Heart right ventricle (tissue), 16 donors: ENCODE results near the gene CCDC80. TPM values are rescaled to one million over a fixed set of nuclear protein-coding genes. Genes with fewer than 3 reads are reported as not detected.

ENCODE experiments used
- ATAC-seq, 8 donors: fragments of 200-7000 bp; cut with Tn5 transposase; one replicate each; pipeline ENCODE4 v1.9.1; 2020; ENCODE audit warnings: mild to moderate bottlenecking in 8 of 8, moderate library complexity in 8 of 8, moderate number of reproducible peaks in 1 of 8
- DNase-seq, 2 donors: peaks; one replicate each; pipeline ENCODE4 v3.0.0-alpha.2; 2020
- H3K27ac ChIP-seq, 10 donors: fragments of 200-600 bp; sonication (generic) in 2 of 10; one replicate each; pipeline versions ENCODE4 v1.5.0 to v1.8.0; 2020 to 2022; ENCODE audit warnings: mild to moderate bottlenecking in 3 of 10
- H3K27me3 ChIP-seq, 7 donors: fragments of 200-600 bp; one replicate each; pipeline ENCODE4 v1.8.0; 2021 to 2022; ENCODE audit warnings: mild to moderate bottlenecking in 2 of 7
- H3K36me3 ChIP-seq, 9 donors: fragments of 200-600 bp; sonication (generic) in 1 of 9; one replicate each; pipeline versions ENCODE4 v1.5.0 to v1.8.0; 2020 to 2022; ENCODE audit warnings: mild to moderate bottlenecking in 2 of 9
- H3K4me1 ChIP-seq, 9 donors: fragments of 200-600 bp; sonication (generic) in 1 of 9; one replicate each; pipeline versions ENCODE4 v1.5.0 to v1.8.0; 2020 to 2022; ENCODE audit warnings: mild to moderate bottlenecking in 4 of 9
- H3K4me3 ChIP-seq, 10 donors: fragments of 200-600 bp; sonication (generic) in 2 of 10; one replicate each; pipeline versions ENCODE4 v1.5.0 to v1.8.0; 2020 to 2022; ENCODE audit warnings: mild to moderate bottlenecking in 7 of 10, moderate library complexity in 2 of 10
- H3K9me3 ChIP-seq, 11 donors: fragments of 200-600 bp in 10 of 11; sonication (generic) in 2 of 11; one replicate each; pipeline versions ENCODE4 v1.5.0 to v1.8.0; 2013 to 2022; ENCODE audit warnings: mild to moderate bottlenecking in 2 of 11, control low read depth in 1 of 11, moderate library complexity in 1 of 11
- WGBS, 2 donors: extraction: QIAGEN DNeasy Blood & Tissue Kit; methylation state at CpG; one replicate each; pipeline ENCODE4 v1.1.7; 2013; ENCODE audit warnings: inconsistent platforms in 1 of 2; 5-methylcytosine and 5-hydroxymethylcytosine counted together
- intact Hi-C, 10 donors: fragments of 100-400 bp; cut with DNase I; formaldehyde crosslinking; loops; one replicate each; pipeline versions ENCODE4 v1.11.1 to v1.14.2; 2022
- polyA plus RNA-seq, 2 donors: library from polyadenylated mRNA; stranded (reverse); fragments of 200-250 nt; gene quantifications; one replicate each; pipeline ENCODE4 v1.2.3, GENCODE V29; 2013
- total RNA-seq, 10 donors: library from RNA; stranded (reverse); fragmentation: NEBNext Ultra II Directional in 3 of 10; extraction: Animal tissue kit (Norgen Biotek cat#: 25700) in 3 of 10; gene quantifications; one replicate each; pipeline versions ENCODE4 v1.2.1 to v1.2.4, GENCODE V29; 2021 to 2023
- TF ChIP-seq, protein P1 (sequence below), 9 donors: fragments of 200-600 bp; sonication (generic) in 2 of 9; IDR thresholded peaks; one replicate each; pipeline versions ENCODE4 v1.5.0 to v1.8.0; 2021 to 2022; ENCODE audit warnings: antibody characterized with exemption in 9 of 9, mild to moderate bottlenecking in 5 of 9, moderate library complexity in 1 of 9
- donor health status: Arrhythmogenic right ventricular cardiomyopathy.
- donor health status: ischemic (EF 13 %, LVEDD 7.1; RV severe dilation, severe dysfunction).
- donor health status: healthy with polysubstance abuse.
- donor health status: DM: no; HTN: yes; CAD: no.
- donor health status: DM: no; HTN: no; CAD: no.
- donor health status: ischemic (EF 25% LVEDD 6.9; RV normal size, moderate dysfunction).
- donor health status: ischemic (EF 25% LVEDD 5.7; RV mildly dilated, moderate dysfunction).
- donor health status: healthy.
- donor health status: DM: yes; HTN: yes; CAD: no.
- donor health status: Ischemic cardiomyopathy.
- donor health status: ischemic (EF 35%, LVEDD 5.7; RV mildly dilated, moderate dysfunction).
- donor health status: nonischemic (EF 11% LVEDD 7.7; RV severe dilation, severe dysfunction).
- donor health status: DM: yes; HTN: yes; CAD: no.
- donor health status: PGD.
- donor health status: ischemic (EF 29% LVEDD 5.4; RV normal size, mild dysfunction).
- donor health status: nonischemic (EF 23%, LVEDD 6.1; RV moderate dilation, normal function).

Gene CCDC80
- total and polyA plus RNA-seq, 12 donors = 19.8 to 223 (median 87.1) TPM

DNA sequence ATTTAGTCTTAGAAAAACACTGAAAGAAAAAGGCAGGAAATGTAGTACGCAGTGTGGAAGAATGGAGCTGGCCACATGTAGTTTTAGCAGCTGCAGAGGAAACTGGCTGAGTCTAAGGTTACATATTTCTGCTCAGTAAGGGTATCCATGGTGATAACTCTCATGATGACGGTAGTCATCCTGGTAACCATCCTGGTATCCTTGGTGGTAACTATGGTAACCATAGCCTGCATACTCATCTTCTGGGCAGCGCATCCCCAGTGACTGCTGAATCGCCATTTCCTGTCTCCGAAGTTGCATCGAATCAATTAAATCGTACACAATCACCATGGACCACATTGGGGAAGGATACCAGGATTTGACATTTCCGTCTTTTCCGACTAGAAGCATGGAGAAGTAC, 35.7 kb downstream of the CCDC80 start:
- peaks cover 0 to 76% (median 0%) of the 10 kb centered on the region in 9 donors for H3K36me3 ChIP-seq
- 58 to 72% methylated on average over 9 of the region's 9 CpGs for WGBS, 2 donors

DNA sequence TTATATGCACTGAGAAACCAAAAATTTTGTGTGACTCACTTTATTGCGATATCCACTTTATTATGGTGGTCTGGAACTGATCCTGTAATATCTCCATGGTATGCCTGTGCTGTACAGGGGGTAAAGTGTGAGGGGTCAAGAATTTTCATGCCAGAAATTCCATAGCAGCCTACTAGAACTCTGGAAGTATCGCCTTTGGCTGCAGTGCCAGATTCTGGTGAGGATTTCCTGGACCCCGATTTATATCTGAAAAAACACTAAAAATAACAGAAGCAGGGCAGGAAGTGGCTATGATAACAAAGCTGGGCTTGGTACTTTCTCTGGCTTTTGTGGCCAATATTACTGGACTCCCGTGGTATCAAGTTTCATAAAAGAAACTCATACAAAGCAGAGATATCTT, 36.4 kb downstream of the CCDC80 start:
- no peaks in the 10 kb centered on the region for H3K27me3 ChIP-seq
- intact Hi-C loops = loop anchor here in 1 of 10 donors (10.0 kb wide), 1 partner anchor 210 kb away; no protein-coding TSS in a partner anchor
- H3K9me3 ChIP-seq = no peaks in the 10 kb centered on the region
- H3K27ac ChIP-seq = peak overlapping the region in 3 of 10 donors; percentile 37 to 58 (median 41)
- H3K4me1 ChIP-seq = peaks cover 0 to 19% (median 11%) of the 10 kb centered on the region in 9 donors
- WGBS, 2 donors = 14 to 21% methylated on average over 4 of the region's 4 CpGs
- peak in 1 of 2 donors; percentile 12 for DNase-seq
- peak in 4 of 8 donors; percentile 49 to 82 (median 62) for ATAC-seq
- no peak overlapping the region for H3K4me3 ChIP-seq
- TF ChIP-seq, protein P1, sequence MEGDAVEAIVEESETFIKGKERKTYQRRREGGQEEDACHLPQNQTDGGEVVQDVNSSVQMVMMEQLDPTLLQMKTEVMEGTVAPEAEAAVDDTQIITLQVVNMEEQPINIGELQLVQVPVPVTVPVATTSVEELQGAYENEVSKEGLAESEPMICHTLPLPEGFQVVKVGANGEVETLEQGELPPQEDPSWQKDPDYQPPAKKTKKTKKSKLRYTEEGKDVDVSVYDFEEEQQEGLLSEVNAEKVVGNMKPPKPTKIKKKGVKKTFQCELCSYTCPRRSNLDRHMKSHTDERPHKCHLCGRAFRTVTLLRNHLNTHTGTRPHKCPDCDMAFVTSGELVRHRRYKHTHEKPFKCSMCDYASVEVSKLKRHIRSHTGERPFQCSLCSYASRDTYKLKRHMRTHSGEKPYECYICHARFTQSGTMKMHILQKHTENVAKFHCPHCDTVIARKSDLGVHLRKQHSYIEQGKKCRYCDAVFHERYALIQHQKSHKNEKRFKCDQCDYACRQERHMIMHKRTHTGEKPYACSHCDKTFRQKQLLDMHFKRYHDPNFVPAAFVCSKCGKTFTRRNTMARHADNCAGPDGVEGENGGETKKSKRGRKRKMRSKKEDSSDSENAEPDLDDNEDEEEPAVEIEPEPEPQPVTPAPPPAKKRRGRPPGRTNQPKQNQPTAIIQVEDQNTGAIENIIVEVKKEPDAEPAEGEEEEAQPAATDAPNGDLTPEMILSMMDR (IDR thresholded peaks at IDR 0.05) = no peak
- H3K36me3 ChIP-seq = peaks cover 0 to 75% (median 0%) of the 10 kb centered on the region in 9 donors

More for the DNA sequence above, 35.7 kb downstream of the CCDC80 start:
- ATAC-seq (peak in 6 of 8 donors; percentile 42 to 93 (median 66)), DNase-seq (peak in 1 of 2 donors; percentile 8)
- Histone ChIP-seq H3K4me3 (no peak overlapping the region), H3K9me3 (no peaks in the 10 kb centered on the region), H3K27ac (peak overlapping the region in 4 of 10 donors; percentile 31 to 58 (median 39)), H3K27me3 (no peaks in the 10 kb centered on the region), H3K4me1 (peaks cover 0 to 19% (median 11%) of the 10 kb centered on the region in 9 donors)
- intact Hi-C loops = loop anchor here in 1 of 10 donors (10.0 kb wide), 1 partner anchor 210 kb away; no protein-coding TSS in a partner anchor
- TF ChIP-seq, protein P1 (IDR thresholded peaks at IDR 0.05) = no peak

DNA sequence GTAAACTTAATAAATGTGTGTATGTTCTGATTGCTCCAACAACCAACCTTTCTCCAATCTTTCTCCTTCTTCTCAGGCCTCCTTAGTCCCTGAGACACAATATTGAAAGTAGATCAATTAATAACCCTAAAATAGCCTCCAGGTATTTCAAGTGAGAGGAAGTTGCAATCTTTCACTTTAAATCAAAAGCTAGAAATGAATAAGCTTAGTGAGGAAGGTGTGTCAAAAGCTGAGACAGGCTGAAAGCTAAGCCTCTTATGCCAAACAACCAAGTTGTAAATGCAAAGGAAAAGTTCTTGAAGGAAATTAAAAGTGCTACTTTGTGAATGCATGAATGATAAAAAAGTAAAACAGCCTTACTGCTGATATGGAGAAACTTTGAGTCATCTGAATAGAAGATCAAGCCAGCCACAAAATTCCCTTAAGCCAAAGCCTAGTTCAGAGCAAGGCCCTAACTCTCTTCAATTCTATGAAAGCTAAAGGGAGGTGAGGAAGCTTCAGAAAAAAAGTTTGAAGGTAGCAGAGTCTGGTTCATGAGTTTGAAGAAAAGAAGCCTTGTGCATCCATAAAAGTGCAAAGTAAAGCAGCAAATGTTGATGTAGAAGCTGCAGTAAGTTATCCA, 38.6 kb downstream of the CCDC80 start:
- TF ChIP-seq, protein P1 (IDR thresholded peaks at IDR 0.05) = no peak
- Histone ChIP-seq H3K27ac (no peak overlapping the region), H3K4me1 (peaks cover 0 to 19% (median 11%) of the 10 kb centered on the region in 9 donors), H3K4me3 (no peak overlapping the region), H3K9me3 (no peaks in the 10 kb centered on the region), H3K27me3 (no peaks in the 10 kb centered on the region), H3K36me3 (peaks cover 0 to 60% (median 0%) of the 10 kb centered on the region in 9 donors)
- DNase-seq = no peak
- intact Hi-C loops = loop anchor here in 1 of 10 donors (10.0 kb wide), 1 partner anchor 212 kb away; no protein-coding TSS in a partner anchor
- no peak for ATAC-seq

DNA sequence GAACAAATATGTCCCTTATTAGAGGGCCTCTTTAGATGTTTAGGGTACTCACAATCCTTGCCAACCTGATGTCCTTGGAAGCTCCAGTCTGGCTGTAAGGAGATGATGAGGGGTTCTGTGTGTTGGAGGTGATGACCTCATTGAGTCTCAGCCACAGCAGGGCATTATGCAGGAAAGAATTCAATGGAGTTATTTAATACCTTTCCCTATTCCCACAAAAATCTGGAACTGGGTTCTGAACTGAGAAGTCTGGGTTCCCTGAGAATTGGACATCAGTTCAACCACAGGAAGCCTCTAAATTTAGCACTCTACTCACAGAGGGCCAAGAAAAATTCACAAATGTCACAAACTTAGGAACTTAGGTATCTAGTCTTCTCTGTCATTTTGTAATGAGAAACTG, 42.2 kb downstream of the CCDC80 start:
- Histone ChIP-seq H3K27me3 (no peaks in the 10 kb centered on the region), H3K36me3 (peaks cover 0 to 45% (median 0%) of the 10 kb centered on the region in 9 donors), H3K9me3 (no peaks in the 10 kb centered on the region), H3K4me1 (peaks cover 0 to 3% (median 0%) of the 10 kb centered on the region in 9 donors), H3K27ac (no peak overlapping the region), H3K4me3 (no peak overlapping the region)
- DNase-seq (no peak), ATAC-seq (no peak)
- intact Hi-C loops = no loop called here
- TF ChIP-seq, protein P1 (IDR thresholded peaks at IDR 0.05) = no peak
